ENCODE results near the gene CNTNAP2.

Gene CNTNAP2

GRCh38 chr7:147567043-147567442 is 1450.4 kb downstream of the CNTNAP2 start:
- TF ChIP-seq CTCF (IDR thresholded peaks at IDR 0.05; ENCODE audit: low read depth, low read length) = no peak
- no peak overlapping the region for H3K4me3 ChIP-seq (ENCODE audit: low read depth, low read length)

GRCh38 chr7:147569116-147569913 is 1452.7 kb downstream of the CNTNAP2 start:
- no peak overlapping the region for H3K4me3 ChIP-seq (ENCODE audit: low read depth, low read length)
- TF ChIP-seq CTCF (IDR thresholded peaks at IDR 0.05; ENCODE audit: low read depth, low read length) = no peak

GRCh38 chr7:147570390-147570789 is 1453.8 kb downstream of the CNTNAP2 start:
- H3K4me3 ChIP-seq (ENCODE audit: low read depth, low read length) = no peak overlapping the region
- TF ChIP-seq CTCF (IDR thresholded peaks at IDR 0.05; ENCODE audit: low read depth, low read length) = no peak

- H3K4me3 ChIP-seq (ENCODE audit: low read depth, low read length) = no peak overlapping the region
- TF ChIP-seq CTCF (IDR thresholded peaks at IDR 0.05; ENCODE audit: low read depth, low read length) = no peak
Observed at GRCh38 chr7:147571436-147572185, 1455.0 kb downstream of the CNTNAP2 start.

- no peak for TF ChIP-seq CTCF (IDR thresholded peaks at IDR 0.05; ENCODE audit: low read depth, low read length)
- H3K4me3 ChIP-seq (ENCODE audit: low read depth, low read length) = no peak overlapping the region
Observed at GRCh38 chr7:147578196-147578595, 1461.6 kb downstream of the CNTNAP2 start.

GRCh38 chr7:147579148-147579547 is 1462.5 kb downstream of the CNTNAP2 start:
- no peak for TF ChIP-seq CTCF (IDR thresholded peaks at IDR 0.05; ENCODE audit: low read depth, low read length)
- H3K4me3 ChIP-seq (ENCODE audit: low read depth, low read length) = no peak overlapping the region

GRCh38 chr7:147584771-147585193 is 1468.2 kb downstream of the CNTNAP2 start:
- no peak overlapping the region for H3K4me3 ChIP-seq (ENCODE audit: low read depth, low read length)
- no peak for TF ChIP-seq CTCF (IDR thresholded peaks at IDR 0.05; ENCODE audit: low read depth, low read length)

Measured in WI38 (cell line).